LNCaP clone FGC (cell line): ENCODE measurements around the gene TRIP11.

ENCODE experiments used
- DNase-seq: peaks from one replicate; pipeline ENCODE4 v3.0.0-alpha.2; 2011; ENCODE audit warnings: low read depth
- H3K4me3 ChIP-seq: 2 replicates; pipeline ENCODE4 v1.5.1; 2011; ENCODE audit warnings: mild to moderate bottlenecking, low read depth, low read length, control low read depth
- CTCF ChIP-seq: IDR thresholded peaks from 2 replicates; pipeline ENCODE4 v1.5.1; 2012; ENCODE audit warnings: mild to moderate bottlenecking; ENCODE audit not compliant: control insufficient read depth, insufficient read depth; ENCODE audit errors: extremely low read depth

TRIP11 gene

DNA sequence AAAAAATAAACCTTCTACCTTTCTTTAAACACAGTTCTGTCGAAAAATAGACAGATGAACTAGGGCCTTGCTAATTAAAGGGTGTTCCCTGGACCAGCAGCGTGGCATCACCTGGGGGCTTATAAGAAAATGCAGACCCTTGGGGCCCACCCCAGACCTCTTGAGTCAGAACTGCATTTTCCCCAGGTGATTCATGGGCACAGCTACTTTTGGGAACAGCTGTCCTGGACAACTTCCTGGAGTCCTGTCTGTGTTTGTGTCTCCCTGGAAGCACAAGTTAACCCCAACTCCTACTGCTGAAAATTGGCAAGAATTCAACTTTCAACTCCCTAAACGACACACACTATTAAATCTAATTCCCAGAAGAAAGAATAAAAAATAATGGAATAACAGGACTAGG, 110.2 kb downstream of the TRIP11 start:
- H3K4me3 ChIP-seq: no peak overlapping the region
- no peak for TF ChIP-seq CTCF
- DNase-seq: no peak

DNA sequence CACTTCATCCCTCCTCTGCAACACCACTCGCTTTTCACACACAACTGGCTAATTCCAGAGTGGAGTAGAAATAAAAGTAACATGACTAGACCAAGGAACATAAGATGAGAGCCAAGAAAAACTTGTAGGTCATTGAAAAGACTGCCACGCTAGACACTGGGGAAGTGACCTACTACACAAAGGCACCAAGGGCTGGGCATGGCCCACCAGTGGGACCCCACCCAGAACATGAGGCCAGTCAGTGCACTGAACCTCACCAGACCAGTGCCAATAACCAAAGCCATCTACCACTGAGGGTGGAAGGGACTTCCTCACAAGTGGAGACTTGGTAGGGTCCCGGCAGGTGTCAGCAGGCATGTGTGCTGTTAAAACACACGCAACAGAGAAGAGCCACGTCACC, 112.1 kb downstream of the TRIP11 start:
- DNase-seq: no peak
- no peak overlapping the region for H3K4me3 ChIP-seq
- TF ChIP-seq CTCF: no peak

GRCh38 chr14:91927191-91927590, 112.7 kb downstream of the TRIP11 start:
- no peak for TF ChIP-seq CTCF
- no peak for DNase-seq
- no peak overlapping the region for H3K4me3 ChIP-seq

DNA sequence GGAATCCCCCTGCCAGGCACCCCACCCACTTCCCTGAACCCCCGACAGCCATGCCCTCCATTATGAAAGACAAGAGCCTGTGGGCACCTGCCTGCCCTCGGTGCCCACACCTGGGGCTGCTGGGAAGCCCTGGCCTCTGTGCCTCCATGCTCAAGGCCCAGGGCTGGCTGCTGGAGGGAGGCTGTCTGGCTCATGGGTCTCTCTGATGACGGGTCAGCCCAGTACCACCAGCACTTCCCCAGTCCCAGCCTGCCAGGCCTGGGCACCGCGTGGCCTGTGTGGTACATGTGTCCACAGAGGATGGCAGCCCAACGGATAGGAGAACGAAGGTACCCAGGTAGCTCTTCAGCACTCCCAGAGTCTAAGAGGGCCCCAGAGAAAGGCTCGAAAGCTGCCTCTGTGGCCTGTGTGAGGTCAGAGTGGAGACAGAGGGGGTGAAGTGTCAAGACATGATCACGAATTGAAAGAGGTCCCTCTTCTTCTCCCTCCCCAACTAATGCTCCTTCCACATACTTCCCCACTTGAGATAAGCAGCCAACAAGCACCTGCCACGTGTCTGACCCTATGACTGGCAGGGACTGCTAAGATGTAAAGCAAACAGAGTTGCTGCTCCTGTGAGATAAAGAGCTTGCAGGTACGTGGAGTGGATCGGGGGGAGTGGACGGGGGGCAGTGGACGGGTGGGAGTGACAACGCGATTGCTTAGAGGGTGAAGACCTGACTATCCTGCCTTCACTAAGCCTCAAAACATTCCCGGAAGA, 113.5 kb downstream of the TRIP11 start:
- DNase-seq: no peak
- no peak overlapping the region for H3K4me3 ChIP-seq
- TF ChIP-seq CTCF: no peak

- no peak for DNase-seq
- no peak overlapping the region for H3K4me3 ChIP-seq
- no peak for TF ChIP-seq CTCF
Measured at GRCh38 chr14:91925727-91926121, 114.1 kb downstream of the TRIP11 start.

DNA sequence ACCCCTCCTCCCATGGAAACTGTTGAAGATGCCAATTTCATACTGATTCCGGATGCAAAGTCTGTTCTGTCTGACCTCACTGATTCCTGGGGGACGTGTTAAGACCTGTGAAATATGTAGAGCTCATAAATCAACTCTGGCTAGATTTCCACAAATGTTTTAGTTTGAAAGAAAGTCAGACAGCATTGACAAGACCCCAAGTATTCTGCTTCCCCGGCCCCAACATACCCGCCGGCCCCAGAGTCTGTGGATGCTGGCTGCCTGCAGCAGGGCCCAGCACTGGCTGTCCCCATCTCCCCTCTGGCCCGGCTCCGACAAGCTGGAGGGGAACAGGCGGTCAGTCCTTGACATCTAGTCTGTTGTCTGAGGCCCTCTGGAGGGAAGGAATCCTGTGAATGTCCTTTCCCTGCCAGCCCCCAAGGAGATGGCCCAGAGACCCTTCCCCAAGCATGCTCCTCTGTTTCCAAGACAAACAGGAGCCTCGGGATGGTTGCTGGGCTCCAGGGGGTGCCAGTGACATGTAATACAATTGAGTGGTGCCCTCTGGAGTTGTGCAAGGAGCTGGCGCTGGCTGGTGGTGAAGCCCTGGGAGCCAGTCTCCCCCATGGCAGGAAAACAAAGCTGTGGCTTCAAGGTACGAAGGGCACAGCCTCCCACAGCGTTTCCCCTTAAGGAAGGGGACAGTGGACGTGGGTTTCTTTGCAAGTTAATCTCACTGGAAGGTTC, 114.7 kb downstream of the TRIP11 start:
- no peak for TF ChIP-seq CTCF
- H3K4me3 ChIP-seq: no peak overlapping the region
- no peak for DNase-seq

DNA sequence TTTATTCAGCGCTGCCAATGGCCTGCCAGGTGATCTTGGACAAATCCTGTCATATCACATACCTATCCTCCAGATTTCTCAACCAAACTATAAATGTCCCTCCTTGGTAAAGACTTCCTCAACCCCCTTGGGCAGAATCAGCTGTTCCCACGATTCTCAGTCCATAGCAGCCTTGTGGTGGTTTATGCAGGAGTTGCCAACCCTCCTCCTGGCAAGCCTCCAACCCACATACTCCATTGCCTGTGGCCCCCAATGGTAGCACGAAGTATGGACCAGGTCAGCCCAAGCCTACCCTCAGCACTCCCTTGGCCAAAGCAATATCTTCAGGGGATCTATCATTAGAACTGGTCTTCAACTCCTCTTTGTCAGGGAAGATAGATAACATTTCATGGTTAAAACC, 119.3 kb downstream of the TRIP11 start:
- TF ChIP-seq CTCF: no peak
- no peak overlapping the region for H3K4me3 ChIP-seq
- no peak for DNase-seq
